Activated CD8-positive, alpha-beta T cell treated with anti-CD3 and anti-CD28 coated beads for 36 hours (primary cell): ENCODE results near the gene RAB11B. TPM values are rescaled to one million over a fixed set of nuclear protein-coding genes. Genes with fewer than 3 reads are reported as not detected.

Source experiments
- ATAC-seq: fragments of 200-7000 bp; cut with Tn5 transposase; one replicate; pipeline ENCODE4 v1.10.0; 2021; ENCODE audit warnings: mild to moderate bottlenecking, moderate library complexity
- CTCF ChIA-PET: fragments of 350-600 bp; sonication (Branson Sonifier 250); formaldehyde crosslinking; loops from one replicate; lab custom pipeline; 2021; ENCODE audit warnings: antibody characterized with exemption; lab: Charles Lee
- POLR2A ChIA-PET: fragments of 350-600 bp; sonication (Branson Sonifier 250); formaldehyde crosslinking; loops from one replicate; lab custom pipeline; 2021; ENCODE audit warnings: antibody characterized with exemption; lab: Charles Lee
- DNase-seq: peaks from one replicate; pipeline ENCODE4 v3.0.0-alpha.2; 2020
- H3K27ac Mint-ChIP-seq: one replicate; pipeline ENCODE4 v1.8.0; 2021; ENCODE audit warnings: mild to moderate bottlenecking, mixed read lengths
- H3K27me3 Mint-ChIP-seq: one replicate; pipeline ENCODE4 v1.8.0; 2021; ENCODE audit warnings: mixed read lengths
- H3K36me3 Mint-ChIP-seq: one replicate; pipeline ENCODE4 v1.8.0; 2021; ENCODE audit warnings: low read depth, mixed read lengths
- H3K4me1 Mint-ChIP-seq: one replicate; pipeline ENCODE4 v1.8.0; 2021; ENCODE audit warnings: low read depth, mixed read lengths
- H3K4me3 Mint-ChIP-seq: one replicate; pipeline ENCODE4 v1.8.0; 2021; ENCODE audit warnings: mild to moderate bottlenecking, moderate library complexity, mixed read lengths
- H3K9me3 Mint-ChIP-seq: one replicate; pipeline ENCODE4 v1.8.0; 2021; ENCODE audit warnings: mixed read lengths
- intact Hi-C: fragments of 100-400 bp; cut with micrococcal nuclease; formaldehyde crosslinking; loops from one replicate; pipeline ENCODE4 v1.10.0; 2022
- total RNA-seq, 2 experiments: library from RNA; stranded (reverse); gene quantifications; one replicate each; pipeline ENCODE4 v1.2.3, GENCODE V29; 2021
- TF ChIP-seq, protein P1 (sequence below): fragments of 200-600 bp; IDR thresholded peaks from one replicate; pipeline ENCODE4 v1.8.0; 2022; ENCODE audit warnings: antibody characterized with exemption, mild to moderate bottlenecking

The RAB11B gene
- total RNA-seq, 2 experiments from 2014 or later, result 74.3 to 77.4 TPM

DNA sequence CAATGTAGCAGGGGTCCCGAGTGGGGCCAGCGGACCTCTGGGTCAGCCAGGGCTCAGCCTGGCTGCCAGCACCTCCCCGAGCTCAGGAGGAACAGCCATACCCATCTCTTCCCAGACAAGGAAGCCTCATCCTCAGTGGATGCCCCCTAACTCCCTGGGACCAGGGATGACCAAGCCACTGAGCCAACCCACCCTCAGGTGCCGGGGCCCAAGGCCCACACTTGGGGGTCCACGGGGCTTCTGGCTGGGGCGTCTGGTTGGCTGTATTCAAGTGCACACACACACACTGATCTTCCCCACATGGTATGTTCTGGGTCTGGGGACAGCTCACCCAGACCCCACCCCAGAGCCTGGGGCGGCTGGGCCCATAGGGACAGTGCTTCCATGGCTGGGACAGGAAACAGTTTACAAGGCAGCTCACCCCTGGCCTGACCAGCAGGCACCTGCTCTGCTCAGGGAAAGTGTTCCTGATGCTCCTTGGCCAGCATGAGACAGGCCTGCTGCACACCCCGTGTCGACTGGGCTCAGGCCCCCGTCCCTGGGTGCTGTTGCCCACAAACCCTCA, 7.7 kb downstream of the RAB11B start:
- no peaks in the 10 kb centered on the region for H3K27me3 Mint-ChIP-seq
- TF ChIP-seq, protein P1, sequence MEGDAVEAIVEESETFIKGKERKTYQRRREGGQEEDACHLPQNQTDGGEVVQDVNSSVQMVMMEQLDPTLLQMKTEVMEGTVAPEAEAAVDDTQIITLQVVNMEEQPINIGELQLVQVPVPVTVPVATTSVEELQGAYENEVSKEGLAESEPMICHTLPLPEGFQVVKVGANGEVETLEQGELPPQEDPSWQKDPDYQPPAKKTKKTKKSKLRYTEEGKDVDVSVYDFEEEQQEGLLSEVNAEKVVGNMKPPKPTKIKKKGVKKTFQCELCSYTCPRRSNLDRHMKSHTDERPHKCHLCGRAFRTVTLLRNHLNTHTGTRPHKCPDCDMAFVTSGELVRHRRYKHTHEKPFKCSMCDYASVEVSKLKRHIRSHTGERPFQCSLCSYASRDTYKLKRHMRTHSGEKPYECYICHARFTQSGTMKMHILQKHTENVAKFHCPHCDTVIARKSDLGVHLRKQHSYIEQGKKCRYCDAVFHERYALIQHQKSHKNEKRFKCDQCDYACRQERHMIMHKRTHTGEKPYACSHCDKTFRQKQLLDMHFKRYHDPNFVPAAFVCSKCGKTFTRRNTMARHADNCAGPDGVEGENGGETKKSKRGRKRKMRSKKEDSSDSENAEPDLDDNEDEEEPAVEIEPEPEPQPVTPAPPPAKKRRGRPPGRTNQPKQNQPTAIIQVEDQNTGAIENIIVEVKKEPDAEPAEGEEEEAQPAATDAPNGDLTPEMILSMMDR, result no peak
- no peaks in the 10 kb centered on the region for H3K9me3 Mint-ChIP-seq
- ATAC-seq (no peak), DNase-seq (no peak)
- peaks cover 10% of the 10 kb centered on the region for H3K36me3 Mint-ChIP-seq
- H3K4me3 Mint-ChIP-seq, result no peak overlapping the region
- CTCF ChIA-PET, result interaction anchor here (1.2 to 5.7 kb wide), 6 partner anchors 13 to 56 kb away, joined by 3 to 46 read pairs (median 4); partner anchors contain the start of gene MARCHF2
- POLR2A ChIA-PET, result interaction anchor here (1.0 to 1.5 kb wide), 3 partner anchors 10 to 74 kb away, joined by 3 read pairs; no protein-coding TSS in a partner anchor
- intact Hi-C loops, result no loop called here
- H3K27ac Mint-ChIP-seq, result no peak overlapping the region
- H3K4me1 Mint-ChIP-seq, result peaks cover 26% of the 10 kb centered on the region

- H3K36me3 Mint-ChIP-seq, result peaks cover 13% of the 10 kb centered on the region
- ATAC-seq (no peak), DNase-seq (no peak)
- TF ChIP-seq, protein P1, result no peak
- no peaks in the 10 kb centered on the region for H3K9me3 Mint-ChIP-seq
- H3K4me3 Mint-ChIP-seq, result no peak overlapping the region
- H3K27ac Mint-ChIP-seq, result no peak overlapping the region
- intact Hi-C loops, result no loop called here
- no peaks in the 10 kb centered on the region for H3K27me3 Mint-ChIP-seq
- POLR2A ChIA-PET, result interaction anchor here (1.0 to 1.5 kb wide), 3 partner anchors 10 to 75 kb away, joined by 3 read pairs; no protein-coding TSS in a partner anchor
- CTCF ChIA-PET, result interaction anchor here (1.0 to 5.7 kb wide), 6 partner anchors 14 to 57 kb away, joined by 3 to 46 read pairs (median 4); partner anchors contain the start of gene MARCHF2
- peaks cover 23% of the 10 kb centered on the region for H3K4me1 Mint-ChIP-seq
Observed at GRCh38 chr19:8398311-8398771, 8.2 kb downstream of the RAB11B start.

- no peaks in the 10 kb centered on the region for H3K27me3 Mint-ChIP-seq
- no peak overlapping the region for H3K27ac Mint-ChIP-seq
- no peak for ATAC-seq
- no peak for DNase-seq
- intact Hi-C loops, result no loop called here
- peaks cover 16% of the 10 kb centered on the region for H3K36me3 Mint-ChIP-seq
- peaks cover 22% of the 10 kb centered on the region for H3K4me1 Mint-ChIP-seq
- H3K4me3 Mint-ChIP-seq, result no peak overlapping the region
- POLR2A ChIA-PET, result no interaction called here
- TF ChIP-seq, protein P1, result no peak
- CTCF ChIA-PET, result interaction anchor here (5.7 kb wide), 1 partner anchor 45 kb away, joined by 46 read pairs; no protein-coding TSS in a partner anchor
- no peaks in the 10 kb centered on the region for H3K9me3 Mint-ChIP-seq
Observed at GRCh38 chr19:8399681-8400188, 9.6 kb downstream of the RAB11B start.

DNA sequence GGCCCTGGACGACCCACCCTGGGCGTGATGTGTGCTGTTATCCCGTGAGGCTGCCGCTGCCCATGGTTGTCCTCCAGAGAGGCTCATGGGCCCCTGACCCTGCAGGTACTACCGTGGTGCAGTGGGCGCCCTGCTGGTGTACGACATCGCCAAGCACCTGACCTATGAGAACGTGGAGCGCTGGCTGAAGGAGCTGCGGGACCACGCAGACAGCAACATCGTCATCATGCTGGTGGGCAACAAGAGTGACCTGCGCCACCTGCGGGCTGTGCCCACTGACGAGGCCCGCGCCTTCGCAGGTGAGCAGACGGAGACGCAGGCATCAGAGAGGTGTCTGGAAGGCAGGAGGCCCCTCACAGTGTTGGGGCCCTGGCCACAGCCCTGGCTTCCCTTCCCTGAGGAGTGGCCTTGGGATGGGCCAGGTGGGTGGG, 11.8 kb downstream of the RAB11B start:
- ChIA-PET POLR2A (no interaction called here), CTCF (interaction anchor here (5.7 kb wide), 1 partner anchor 48 kb away, joined by 46 read pairs; no protein-coding TSS in a partner anchor)
- Mint-ChIP-seq H3K4me1 (peaks cover 5% of the 10 kb centered on the region), H3K27ac (no peak overlapping the region), H3K4me3 (no peak overlapping the region), H3K36me3 (peaks cover 14% of the 10 kb centered on the region), H3K9me3 (no peaks in the 10 kb centered on the region), H3K27me3 (no peaks in the 10 kb centered on the region)
- ATAC-seq (no peak), DNase-seq (no peak)
- intact Hi-C loops, result no loop called here
- TF ChIP-seq, protein P1, result no peak
